HCT116 (cell line): Measurements from ENCODE around the gene ZNF648. TPM values are rescaled to one million over a fixed set of nuclear protein-coding genes. Genes with fewer than 3 reads are reported as not detected.

Experiments used
- ATAC-seq: fragments of 200-7000 bp; cut with Tn5 transposase; 2 replicates; pipeline ENCODE4 v1.9.1; 2020; ENCODE audit warnings: mild to moderate bottlenecking, moderate library complexity
- BruUV-seq: library from RNA; stranded (reverse); fragments of 400-500 nt; replicated peaks from 2 replicates; lab custom pipeline; 2021; lab: Mats Ljungman, UMichigan
- CTCF ChIA-PET: fragments of 300-600 bp; sonication (Branson Sonifier 250); formaldehyde crosslinking; loops from one replicate; lab custom pipeline; 2021; ENCODE audit warnings: antibody characterized with exemption; lab: Charles Lee
- POLR2A ChIA-PET: fragments of 300-600, 350-600 bp; sonication (Branson Sonifier 250); formaldehyde crosslinking; loops from one replicate; lab custom pipeline; 2021; ENCODE audit warnings: antibody characterized with exemption; lab: Charles Lee
- RAD21 ChIA-PET, 2 experiments: fragments of 300-600 bp; sonication (Branson Sonifier 250); formaldehyde crosslinking; loops; one replicate each; lab custom pipeline; 2023; ENCODE audit warnings: low total read pairs in 2 of 2; ENCODE audit not compliant: uncharacterized antibody in 2 of 2, unreplicated experiment in 2 of 2, low non-redundant PET in 1 of 2; lab: Charles Lee
- DNase-seq: peaks from one replicate; pipeline ENCODE4 v3.0.0-alpha.2; 2010; ENCODE audit warnings: low read depth, low spot score
- H2AFZ ChIP-seq: fragments of 200-600 bp; shearing (Covaris generic), sonication (generic); 2 replicates; pipeline ENCODE4 v1.6.1; 2017; ENCODE audit warnings: low read depth, mixed run types, mixed read lengths, antibody characterized with exemption, low read length; ENCODE audit not compliant: poor library complexity, severe bottlenecking
- H3K27ac ChIP-seq: 2 replicates; pipeline ENCODE4 v1.5.1; 2012; ENCODE audit warnings: low read depth, low read length
- H3K27me3 ChIP-seq: fragments of 200-600 bp; sonication (generic); 2 replicates; pipeline ENCODE4 v1.6.1; 2016; ENCODE audit warnings: mixed run types, low read length, mixed read lengths; ENCODE audit not compliant: insufficient read depth
- H3K36me3 ChIP-seq, 2 experiments: fragments of 200-500 bp in 1 of 2; fragments of 200-600 bp in 1 of 2; sonication (Bioruptor generic) in 1 of 2; sonication (generic) in 1 of 2; 2 replicates each; pipeline versions ENCODE4 v1.5.1 to v1.6.1; 2014 to 2016; ENCODE audit warnings: low read length in 2 of 2, inconsistent platforms in 1 of 2, mixed read lengths in 1 of 2, mixed run types in 1 of 2; ENCODE audit not compliant: insufficient read depth in 2 of 2, control insufficient read depth in 1 of 2
- H3K4me1 ChIP-seq, 2 experiments: fragments of 200-600 bp in 1 of 2; sonication (generic) in 1 of 2; 2 replicates each; pipeline versions ENCODE4 v1.5.1 to v1.6.1; 2012 to 2017; ENCODE audit warnings: low read length in 2 of 2, inconsistent platforms in 1 of 2, mild to moderate bottlenecking in 1 of 2, mixed read lengths in 1 of 2, mixed run types in 1 of 2, moderate library complexity in 1 of 2; ENCODE audit not compliant: insufficient read depth in 2 of 2, control insufficient read depth in 1 of 2
- H3K4me2 ChIP-seq: fragments of 200-600 bp; sonication (generic); 2 replicates; pipeline ENCODE4 v1.6.1; 2017; ENCODE audit warnings: mixed run types, low read length, mixed read lengths
- H3K4me3 ChIP-seq, 2 experiments: fragments of 200-600 bp in 1 of 2; sonication (generic) in 1 of 2; replicated peaks in 1 of 2; 2 replicates each; pipeline ENCODE4 v1.5.1; 2011 to 2016; ENCODE audit warnings: low read length in 2 of 2, control low read depth in 1 of 2, low read depth in 1 of 2, mild to moderate bottlenecking in 1 of 2, mixed read lengths in 1 of 2, mixed run types in 1 of 2
- H3K79me2 ChIP-seq: fragments of 200-600 bp; sonication (generic); 2 replicates; pipeline ENCODE4 v1.6.1; 2017; ENCODE audit warnings: mild to moderate bottlenecking, mixed run types, low read length, moderate library complexity, mixed read lengths; ENCODE audit not compliant: insufficient read depth
- H3K9ac ChIP-seq: fragments of 200-600 bp; sonication (generic); 2 replicates; pipeline ENCODE4 v1.6.1; 2016; ENCODE audit warnings: low read length, mixed read lengths
- H3K9me2 ChIP-seq: fragments of 200-600 bp; sonication (generic), shearing (Covaris generic); 2 replicates; pipeline ENCODE4 v1.6.1; 2017; ENCODE audit warnings: mixed run types, mild to moderate bottlenecking, moderate library complexity; ENCODE audit not compliant: insufficient read depth
- H3K9me3 ChIP-seq, 2 experiments: fragments of 200-500 bp in 1 of 2; fragments of 200-600 bp in 1 of 2; sonication (Bioruptor generic) in 1 of 2; sonication (generic) in 1 of 2; 2 replicates each; pipeline ENCODE4 v1.6.1; 2014 to 2017; ENCODE audit warnings: low read length in 2 of 2, mixed read lengths in 2 of 2, inconsistent platforms in 1 of 2, low read depth in 1 of 2, mild to moderate bottlenecking in 1 of 2, mixed run types in 1 of 2, moderate library complexity in 1 of 2; ENCODE audit not compliant: control insufficient read depth in 1 of 2, insufficient read depth in 1 of 2
- H4K20me1 ChIP-seq: fragments of 200-600 bp; sonication (generic), shearing (Covaris generic); 2 replicates; pipeline ENCODE4 v1.6.1; 2017; ENCODE audit warnings: mixed run types, mild to moderate bottlenecking, moderate library complexity; ENCODE audit not compliant: insufficient read depth
- ATF3 ChIP-seq: IDR thresholded peaks from 2 replicates; pipeline ENCODE4 v1.6.1; 2012
- CTCF ChIP-seq, 3 experiments: fragments of 200-600 bp in 1 of 3; sonication (generic) in 1 of 3; IDR thresholded peaks in 2 of 3; conservative IDR thresholded peaks in 1 of 3; 2 replicates each; pipeline ENCODE4 v1.5.1; 2012 to 2017; ENCODE audit warnings: low read depth in 2 of 3, low read length in 2 of 3, antibody characterized with exemption in 1 of 3, borderline replicate concordance in 1 of 3, control low read depth in 1 of 3, mild to moderate bottlenecking in 1 of 3, mixed read lengths in 1 of 3, mixed run types in 1 of 3, moderate library complexity in 1 of 3; ENCODE audit not compliant: insufficient read depth in 1 of 3
- ELF1 ChIP-seq: IDR thresholded peaks from 2 replicates; pipeline ENCODE4 v1.6.1; 2012; ENCODE audit warnings: low read depth, borderline replicate concordance
- EZH2 ChIP-seq: fragments of 200-600 bp; sonication (generic); IDR thresholded peaks from 2 replicates; pipeline ENCODE4 v1.6.1; 2017; ENCODE audit warnings: antibody characterized with exemption, mixed run types
- EZH2phosphoT487 ChIP-seq: fragments of 200-600 bp; IDR thresholded peaks from 2 replicates; pipeline ENCODE4 v1.6.1; 2018; ENCODE audit warnings: antibody characterized with exemption, borderline replicate concordance
- FOSL1 ChIP-seq: IDR thresholded peaks from 2 replicates; pipeline ENCODE4 v1.6.1; 2012; ENCODE audit warnings: low read depth
- JUND ChIP-seq: IDR thresholded peaks from 2 replicates; pipeline ENCODE4 v1.6.1; 2012
- POLR2A ChIP-seq: IDR thresholded peaks from 2 replicates; pipeline ENCODE4 v1.7.0; 2011; ENCODE audit warnings: borderline replicate concordance; ENCODE audit not compliant: insufficient read depth, insufficient read length; ENCODE audit errors: extremely low read depth
- RAD21 ChIP-seq: IDR thresholded peaks from 2 replicates; pipeline ENCODE4 v1.6.1; 2012; ENCODE audit warnings: low read depth, mild to moderate bottlenecking
- SIN3A ChIP-seq: IDR thresholded peaks from 2 replicates; pipeline ENCODE4 v1.6.1; 2012; ENCODE audit warnings: low read depth
- SP1 ChIP-seq: IDR thresholded peaks from 2 replicates; pipeline ENCODE4 v1.6.1; 2012; ENCODE audit warnings: low read depth
- SRF ChIP-seq: IDR thresholded peaks from 2 replicates; pipeline ENCODE4 v1.6.1; 2012; ENCODE audit warnings: low read depth
- TCF7L2 ChIP-seq: IDR thresholded peaks from 2 replicates; pipeline ENCODE4 v1.7.0; 2011; ENCODE audit warnings: borderline replicate concordance, inconsistent platforms; ENCODE audit not compliant: insufficient read depth, insufficient read length; ENCODE audit errors: extremely low read depth
- ZNF274 ChIP-seq: fragments of 200-500 bp; sonication (Bioruptor generic); IDR thresholded peaks from 2 replicates; pipeline ENCODE4 v1.6.1; 2014; ENCODE audit warnings: mild to moderate bottlenecking, low read depth, low read length, inconsistent platforms
- intact Hi-C: fragments of 100-400 bp; cut with micrococcal nuclease; formaldehyde crosslinking; loops from 2 replicates; pipeline ENCODE4 v1.10.0; 2022
- total RNA-seq: library from RNA; stranded (reverse); gene quantifications from one replicate; pipeline ENCODE4 v1.2.1, GENCODE V29; 2021; ENCODE audit not compliant: unreplicated experiment
- TF ChIP-seq, protein P1 (sequence below): IDR thresholded peaks from 2 replicates; pipeline ENCODE4 v1.6.1; 2012; ENCODE audit warnings: low read depth

Gene ZNF648
- total RNA-seq, 1 experiment from 2014 or later = 0.57 TPM

DNA sequence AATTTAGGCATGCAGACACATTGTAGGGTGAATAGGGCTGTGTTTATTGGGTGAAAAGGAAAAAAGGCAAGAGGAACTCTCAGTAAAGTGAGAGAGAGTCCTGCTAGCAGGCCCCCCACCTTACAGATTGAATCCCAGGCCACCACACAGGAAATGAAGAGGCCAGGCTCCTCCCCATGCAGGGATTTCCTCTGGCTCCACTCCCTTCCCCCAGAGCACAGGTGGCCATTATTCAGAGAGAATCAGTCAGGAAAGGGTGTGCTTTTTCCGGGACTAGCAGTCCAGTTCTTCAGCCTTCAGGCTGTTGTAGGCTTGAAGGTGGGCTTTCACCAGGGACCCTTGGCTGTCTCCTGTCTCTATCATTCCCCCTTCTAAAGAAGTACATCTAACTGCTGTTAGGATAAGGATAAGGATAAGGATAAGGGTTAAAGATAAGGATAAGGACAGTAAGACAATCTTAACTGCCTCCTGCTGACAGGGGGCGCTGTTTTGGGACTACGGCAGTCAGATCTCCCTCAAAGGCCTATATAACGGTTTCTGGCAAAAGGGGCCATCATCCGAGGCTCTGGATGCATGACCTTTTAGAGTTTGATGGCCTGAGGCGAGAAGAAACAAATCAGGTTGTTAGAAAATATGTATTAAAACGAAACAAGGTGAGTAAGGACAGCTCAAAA, 26.3 kb downstream of the ZNF648 start:
- H4K20me1 ChIP-seq = no peaks in the 10 kb centered on the region
- intact Hi-C loops = no loop called here
- H3K4me3 ChIP-seq = no peak overlapping the region
- ChIA-PET RAD21 (no interaction called here), CTCF (interaction anchor here (2.5 kb wide), 1 partner anchor 19 kb away, joined by 6 read pairs; no protein-coding TSS in a partner anchor), POLR2A (no interaction called here)
- H3K36me3 ChIP-seq = no peaks in the 10 kb centered on the region
- no peak overlapping the region for H3K27ac ChIP-seq
- H3K9me2 ChIP-seq = no peaks in the 10 kb centered on the region
- H3K79me2 ChIP-seq = no peaks in the 10 kb centered on the region
- DNase-seq (no peak), ATAC-seq (peak; percentile 78)
- no peaks in the 10 kb centered on the region for H3K27me3 ChIP-seq
- TF ChIP-seq ELF1 = no peak
- TF ChIP-seq TCF7L2 = no peak
- peak in 2 of 3 experiments; percentile 57 to 67; a peak in 4 of 6 replicates for TF ChIP-seq CTCF (IDR thresholded peaks at IDR 0.05 in 2 of 3, conservative IDR thresholded peaks at IDR 0.05 in 1 of 3; ENCODE audit: borderline replicate concordance in 1 of 3, insufficient read depth in 1 of 3, low read depth in 2 of 3, low read length in 2 of 3)
- no peaks in the 10 kb centered on the region; a peak in 1 of 4 replicates for H3K9me3 ChIP-seq
- peaks cover 5 to 8% of the 10 kb centered on the region in 2 experiments; a peak in 3 of 4 replicates for H3K4me1 ChIP-seq
- BruUV-seq = no TSS peak
- H2AFZ ChIP-seq = no peak overlapping the region
- peak overlapping the region; percentile 13; the same call in 1 of the 2 replicates for H3K4me2 ChIP-seq
- H3K9ac ChIP-seq = no peak overlapping the region

GRCh38 chr1:182032251-182032650, 29.3 kb downstream of the ZNF648 start:
- Histone ChIP-seq H3K36me3 (no peaks in the 10 kb centered on the region), H3K27me3 (no peaks in the 10 kb centered on the region), H2AFZ (no peak overlapping the region), H3K4me3 (no peak overlapping the region), H3K4me1 (peaks cover 8 to 20% of the 10 kb centered on the region in 2 experiments; a peak in 3 of 4 replicates), H3K9ac (no peak overlapping the region), H3K79me2 (no peaks in the 10 kb centered on the region), H3K27ac (no peak overlapping the region), H3K9me2 (no peaks in the 10 kb centered on the region), H4K20me1 (no peaks in the 10 kb centered on the region), H3K4me2 (no peak overlapping the region), H3K9me3 (no peaks in the 10 kb centered on the region)
- POLR2A ChIA-PET = no interaction called here
- intact Hi-C loops = no loop called here
- ATAC-seq (no peak), DNase-seq (no peak)
- RAD21 ChIA-PET = no interaction called here
- BruUV-seq = no TSS peak
- CTCF ChIA-PET = no interaction called here
- TF ChIP-seq RAD21 = no peak
- no peak for TF ChIP-seq ZNF274
- TF ChIP-seq POLR2A = no peak
- no peak for TF ChIP-seq EZH2
- no peak for TF ChIP-seq EZH2phosphoT487
- no peak for TF ChIP-seq ELF1
- TF ChIP-seq ATF3 = no peak
- TF ChIP-seq SRF = no peak
- TF ChIP-seq JUND = no peak
- no peak for TF ChIP-seq FOSL1
- no peak for TF ChIP-seq SP1
- TF ChIP-seq, protein P1, sequence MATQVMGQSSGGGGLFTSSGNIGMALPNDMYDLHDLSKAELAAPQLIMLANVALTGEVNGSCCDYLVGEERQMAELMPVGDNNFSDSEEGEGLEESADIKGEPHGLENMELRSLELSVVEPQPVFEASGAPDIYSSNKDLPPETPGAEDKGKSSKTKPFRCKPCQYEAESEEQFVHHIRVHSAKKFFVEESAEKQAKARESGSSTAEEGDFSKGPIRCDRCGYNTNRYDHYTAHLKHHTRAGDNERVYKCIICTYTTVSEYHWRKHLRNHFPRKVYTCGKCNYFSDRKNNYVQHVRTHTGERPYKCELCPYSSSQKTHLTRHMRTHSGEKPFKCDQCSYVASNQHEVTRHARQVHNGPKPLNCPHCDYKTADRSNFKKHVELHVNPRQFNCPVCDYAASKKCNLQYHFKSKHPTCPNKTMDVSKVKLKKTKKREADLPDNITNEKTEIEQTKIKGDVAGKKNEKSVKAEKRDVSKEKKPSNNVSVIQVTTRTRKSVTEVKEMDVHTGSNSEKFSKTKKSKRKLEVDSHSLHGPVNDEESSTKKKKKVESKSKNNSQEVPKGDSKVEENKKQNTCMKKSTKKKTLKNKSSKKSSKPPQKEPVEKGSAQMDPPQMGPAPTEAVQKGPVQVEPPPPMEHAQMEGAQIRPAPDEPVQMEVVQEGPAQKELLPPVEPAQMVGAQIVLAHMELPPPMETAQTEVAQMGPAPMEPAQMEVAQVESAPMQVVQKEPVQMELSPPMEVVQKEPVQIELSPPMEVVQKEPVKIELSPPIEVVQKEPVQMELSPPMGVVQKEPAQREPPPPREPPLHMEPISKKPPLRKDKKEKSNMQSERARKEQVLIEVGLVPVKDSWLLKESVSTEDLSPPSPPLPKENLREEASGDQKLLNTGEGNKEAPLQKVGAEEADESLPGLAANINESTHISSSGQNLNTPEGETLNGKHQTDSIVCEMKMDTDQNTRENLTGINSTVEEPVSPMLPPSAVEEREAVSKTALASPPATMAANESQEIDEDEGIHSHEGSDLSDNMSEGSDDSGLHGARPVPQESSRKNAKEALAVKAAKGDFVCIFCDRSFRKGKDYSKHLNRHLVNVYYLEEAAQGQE = no peak
- no peak for TF ChIP-seq SIN3A
